Lung (tissue), 12 donors: ENCODE data around the gene ENOSF1. TPM values are rescaled to one million over a fixed set of nuclear protein-coding genes. Genes with fewer than 3 reads are reported as not detected.

Experiments used
- ATAC-seq: fragments of 200-7000 bp; cut with Tn5 transposase; one replicate; pipeline ENCODE4 v1.9.1; 2020; ENCODE audit warnings: moderate number of reproducible peaks; ENCODE audit not compliant: insufficient read depth, low FRiP score
- DNase-seq, 3 donors: peaks; one replicate each; pipeline ENCODE4 v3.0.0-alpha.2; 2013 to 2017
- H3K27ac ChIP-seq, 2 donors: one replicate each; pipeline ENCODE4 v1.5.1; 2013; ENCODE audit warnings: mild to moderate bottlenecking in 2 of 2, moderate library complexity in 2 of 2, control low read depth in 1 of 2, inconsistent platforms in 1 of 2, low read depth in 1 of 2, low read length in 1 of 2
- H3K27me3 ChIP-seq, 3 donors: one replicate each; pipeline ENCODE4 v1.5.1; 2013; ENCODE audit warnings: low read length in 2 of 3; ENCODE audit not compliant: control insufficient read depth in 3 of 3, insufficient read depth in 3 of 3
- H3K36me3 ChIP-seq, 4 donors: one replicate each; pipeline ENCODE4 v1.5.1; 2013; ENCODE audit warnings: low read length in 4 of 4, mild to moderate bottlenecking in 1 of 4, moderate library complexity in 1 of 4; ENCODE audit not compliant: control insufficient read depth in 4 of 4, insufficient read depth in 4 of 4
- H3K4me1 ChIP-seq, 5 donors: one replicate each; pipeline ENCODE4 v1.5.1; 2013; ENCODE audit warnings: low read length in 5 of 5, mild to moderate bottlenecking in 2 of 5, moderate library complexity in 1 of 5; ENCODE audit not compliant: control insufficient read depth in 5 of 5, insufficient read depth in 5 of 5
- H3K4me3 ChIP-seq: one replicate; pipeline ENCODE4 v1.5.1; 2013; ENCODE audit warnings: mild to moderate bottlenecking, control low read depth, moderate library complexity
- H3K9ac ChIP-seq, 2 donors: one replicate each; pipeline ENCODE4 v1.5.1; 2013; ENCODE audit warnings: low read length in 2 of 2, control low read depth in 1 of 2; ENCODE audit not compliant: insufficient read depth in 1 of 2
- H3K9me3 ChIP-seq, 4 donors: one replicate each; pipeline ENCODE4 v1.5.1; 2013; ENCODE audit warnings: low read length in 3 of 4, mild to moderate bottlenecking in 1 of 4, moderate library complexity in 1 of 4; ENCODE audit not compliant: control insufficient read depth in 4 of 4, insufficient read depth in 3 of 4
- CTCF ChIP-seq: IDR thresholded peaks from 2 replicates; pipeline ENCODE4 v1.5.1; 2012; ENCODE audit warnings: mild to moderate bottlenecking; ENCODE audit errors: control extremely low read depth, extremely low read depth
- WGBS, 2 donors: extraction: QIAGEN DNeasy Blood & Tissue Kit; methylation state at CpG; one replicate each; pipeline ENCODE4 v1.1.7; 2013; 5-methylcytosine and 5-hydroxymethylcytosine counted together
- polyA plus RNA-seq, 2 donors: library from polyadenylated mRNA; stranded (reverse); fragments of 200-250 nt; gene quantifications; one replicate each; pipeline ENCODE4 v1.2.1, GENCODE V29; 2013
- total RNA-seq, 2 donors: library from RNA; depleted of rRNA in 1 of 2; stranded (reverse); fragments of >200 nt in 1 of 2; gene quantifications; one replicate each; pipeline ENCODE4 v1.2.1, GENCODE V29; 2014 to 2021
- donor health status: control.
- donor health status: control.
- donor health status: Bipolar disorder and iron deficiency.
- donor health status: healthy.
- donor health status: DM: yes; HTN: yes; CAD: no.

ENOSF1 gene
- total and polyA plus RNA-seq, 4 donors: 26.9 to 122 (median 101) TPM

GRCh38 chr18:666177-666576 is 46.3 kb downstream of the ENOSF1 start:
- H3K9me3 ChIP-seq: no peaks in the 10 kb centered on the region
- no peak for TF ChIP-seq CTCF
- no peak for DNase-seq
- no peaks in the 10 kb centered on the region for H3K27me3 ChIP-seq
- no peaks in the 10 kb centered on the region for H3K4me1 ChIP-seq
- H3K27ac ChIP-seq: no peak overlapping the region
- H3K9ac ChIP-seq: no peak overlapping the region
- H3K4me3 ChIP-seq: no peak overlapping the region
- WGBS, 2 donors: 89 to 92% methylated on average over 8 of the region's 8 CpGs
- no peak for ATAC-seq
- peaks cover 4 to 32% (median 15%) of the 10 kb centered on the region in 4 donors for H3K36me3 ChIP-seq

GRCh38 chr18:662197-662596 is 50.2 kb downstream of the ENOSF1 start:
- Histone ChIP-seq H3K36me3 (peaks cover 0 to 24% (median 5%) of the 10 kb centered on the region in 4 donors), H3K9ac (no peak overlapping the region), H3K4me1 (peaks cover 0 to 11% (median 0%) of the 10 kb centered on the region in 5 donors), H3K27ac (no peak overlapping the region), H3K9me3 (no peaks in the 10 kb centered on the region), H3K27me3 (no peaks in the 10 kb centered on the region), H3K4me3 (no peak overlapping the region)
- no peak for ATAC-seq
- no peak for DNase-seq
- 98 to 99% methylated on average over 4 of the region's 4 CpGs for WGBS, 2 donors
- TF ChIP-seq CTCF: no peak

GRCh38 chr18:659597-659996 is 52.8 kb downstream of the ENOSF1 start:
- DNase-seq (no peak), ATAC-seq (no peak)
- no peak overlapping the region for H3K27ac ChIP-seq
- WGBS, 2 donors: 91 to 93% methylated on average over 6 of the region's 6 CpGs
- TF ChIP-seq CTCF: no peak
- H3K4me3 ChIP-seq: no peak overlapping the region
- H3K9ac ChIP-seq: no peak overlapping the region
- H3K9me3 ChIP-seq: peaks cover 0 to 2% (median 0%) of the 10 kb centered on the region in 4 donors
- H3K27me3 ChIP-seq: no peaks in the 10 kb centered on the region
- peaks cover 0 to 11% (median 0%) of the 10 kb centered on the region in 5 donors for H3K4me1 ChIP-seq
- peaks cover 0 to 19% (median 3%) of the 10 kb centered on the region in 4 donors for H3K36me3 ChIP-seq

- Histone ChIP-seq H3K27ac (no peak overlapping the region), H3K4me1 (peaks cover 0 to 11% (median 0%) of the 10 kb centered on the region in 5 donors), H3K27me3 (no peaks in the 10 kb centered on the region), H3K9ac (no peak overlapping the region), H3K4me3 (no peak overlapping the region), H3K36me3 (peaks cover 0 to 19% (median 3%) of the 10 kb centered on the region in 4 donors), H3K9me3 (peaks cover 0 to 2% (median 0%) of the 10 kb centered on the region in 4 donors)
- ATAC-seq: no peak
- 83 to 85% methylated on average over 10 of the region's 10 CpGs for WGBS, 2 donors
- DNase-seq: no peak
- TF ChIP-seq CTCF: no peak
These were observed 53.4 kb downstream of the ENOSF1 start for GRCh38 chr18:658947-659533.
